Renal pelvis (tissue), 12 donors: ENCODE measurements around the gene RNF186. TPM values are rescaled to one million over a fixed set of nuclear protein-coding genes. Genes with fewer than 3 reads are reported as not detected.
A peak's percentile ranks its signal among the peaks of the same experiment; 100 is the strongest.
"Not testable (repeated sequence)": the region's sequence is repeated elsewhere in the genome, so short reads cannot be mapped to it uniquely, and the experiment has no call there.

Source experiments
- DNase-seq: peaks from one replicate; pipeline ENCODE4 v3.0.0-alpha.2; 2013
- long read RNA-seq, 16 experiments: transcript quantifications; one replicate each; lab custom pipeline, GENCODE V29; 2026
- polyA plus RNA-seq, 3 donors: library from polyadenylated mRNA; unstranded; fragments of 120-200 nt; gene quantifications; one replicate each; pipeline ENCODE4 v1.2.1, GENCODE V29; 2013; ENCODE audit not compliant: insufficient read length in 3 of 3

Gene RNF186
- under 1 TPM; 0.27 to 0.51 (median 0.36) TPM for polyA plus RNA-seq
- long read RNA-seq, donor 1: 0 reads
- long read RNA-seq, donor 2: 0 reads
- long read RNA-seq, donor 3: 0 reads
- long read RNA-seq, donor 4, partial matches to known transcripts: 0 of 1 reads
- long read RNA-seq, donor 4, other reads (novel, unspliced or antisense): 0 of 1 reads
- long read RNA-seq, donor 5: 0 reads
- long read RNA-seq, donor 6: 0 reads
- long read RNA-seq, donor 7, partial matches to known transcripts: 0 of 4 reads
- long read RNA-seq, donor 7, other reads (novel, unspliced or antisense): 0 of 4 reads
- long read RNA-seq, donor 8: 0 reads
- long read RNA-seq, donor 9, partial matches to known transcripts: 0 of 1 reads
- long read RNA-seq, donor 9, other reads (novel, unspliced or antisense): 0 of 1 reads
- long read RNA-seq, donor 10: 0 reads
- long read RNA-seq, donor 11, partial matches to known transcripts: 0 of 1 reads
- long read RNA-seq, donor 11, other reads (novel, unspliced or antisense): 0 of 1 reads
- long read RNA-seq, donor 12: 0 reads
- long read RNA-seq, donor 13: 0 reads
- long read RNA-seq, donor 14: 0 reads
- long read RNA-seq, donor 15, transcript RNF186-201 (1 exons, 1,250 nt): major isoform, 16 of 16 reads
- long read RNA-seq, donor 15, partial matches to known transcripts: 0 of 16 reads
- long read RNA-seq, donor 15, other reads (novel, unspliced or antisense): 0 of 16 reads
- long read RNA-seq, donor 16, partial matches to known transcripts: 0 of 1 reads
- long read RNA-seq, donor 16, other reads (novel, unspliced or antisense): 0 of 1 reads

GRCh38 chr1:19814681-19815503 is at the start of gene RNF186:
RNF186 (minus strand) TSS chr1:19815283; CDS start chr1:19815101, 182 bp downstream.
- DNase-seq: peak; percentile 75

GRCh38 chr1:19864570-19865160 is 49.6 kb upstream of the RNF186 start:
- DNase-seq: no peak

- DNase-seq: no peak
Observed at GRCh38 chr1:19862944-19863343, 47.9 kb upstream of the RNF186 start.

- DNase-seq: no peak
Observed at GRCh38 chr1:19861842-19862530, 46.9 kb upstream of the RNF186 start.

- no peak for DNase-seq
Observed at GRCh38 chr1:19861034-19861433, 46.0 kb upstream of the RNF186 start.

- no peak for DNase-seq
Observed at GRCh38 chr1:19860418-19860817, 45.3 kb upstream of the RNF186 start.

GRCh38 chr1:19859876-19860275 is 44.8 kb upstream of the RNF186 start:
- no peak for DNase-seq

GRCh38 chr1:19858893-19859292 is 43.8 kb upstream of the RNF186 start:
- DNase-seq: no peak

GRCh38 chr1:19854866-19855265 is 39.8 kb upstream of the RNF186 start:
- DNase-seq: no peak

- no peak for DNase-seq
Observed at GRCh38 chr1:19852036-19852435, 37.0 kb upstream of the RNF186 start.

GRCh38 chr1:19850214-19850613 is 35.1 kb upstream of the RNF186 start:
- no peak for DNase-seq

- not testable (repeated sequence) for DNase-seq
Observed at GRCh38 chr1:19849307-19849706, 34.2 kb upstream of the RNF186 start.

- DNase-seq: not testable (repeated sequence)
Observed at GRCh38 chr1:19847334-19847733, 32.3 kb upstream of the RNF186 start.

- no peak for DNase-seq
Observed at GRCh38 chr1:19846338-19846737, 31.3 kb upstream of the RNF186 start.

- DNase-seq: no peak
Observed at GRCh38 chr1:19845555-19845954, 30.5 kb upstream of the RNF186 start.

- peak; percentile 62 for DNase-seq
Observed at GRCh38 chr1:19844731-19845495, 29.8 kb upstream of the RNF186 start.

- DNase-seq: no peak
Observed at GRCh38 chr1:19840228-19840627, 25.1 kb upstream of the RNF186 start.

GRCh38 chr1:19837866-19838265 is 22.8 kb upstream of the RNF186 start:
- DNase-seq: no peak

- no peak for DNase-seq
Observed at GRCh38 chr1:19835578-19835977, 20.5 kb upstream of the RNF186 start.

GRCh38 chr1:19831441-19831840 is 16.4 kb upstream of the RNF186 start:
- DNase-seq: no peak
